DMS 273 treated with DMSO at 0.1 percent for 48 hours (cell line): Measurements from ENCODE around the gene RGS7BP.
A peak's percentile ranks its signal among the peaks of the same experiment; 100 is the strongest.

Experiments
- DNase-seq: peaks from one replicate; lab custom pipeline; 2025; lab: John Stamatoyannopoulos, UW

RGS7BP gene

DNA sequence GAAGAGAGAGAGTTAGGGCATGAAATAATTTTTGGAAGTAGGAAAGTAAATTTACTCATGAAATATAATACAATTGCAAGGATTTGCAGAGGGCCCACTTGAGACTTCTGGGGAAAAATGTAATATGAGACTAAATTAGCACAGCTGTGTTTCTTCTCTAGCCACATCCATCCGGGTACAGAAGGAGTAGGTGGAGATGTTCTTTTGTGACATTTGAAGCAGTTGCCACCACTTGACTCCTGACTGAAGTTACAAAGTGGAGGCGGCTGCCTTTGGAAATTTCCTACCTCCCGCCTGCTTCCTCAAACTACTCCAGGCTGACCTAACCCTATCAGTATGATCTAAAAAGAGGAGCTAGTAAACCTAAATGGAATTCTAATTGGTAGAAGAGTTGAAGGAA, 126.4 kb downstream of the RGS7BP start:
- DNase-seq = peak; percentile 20

DNA sequence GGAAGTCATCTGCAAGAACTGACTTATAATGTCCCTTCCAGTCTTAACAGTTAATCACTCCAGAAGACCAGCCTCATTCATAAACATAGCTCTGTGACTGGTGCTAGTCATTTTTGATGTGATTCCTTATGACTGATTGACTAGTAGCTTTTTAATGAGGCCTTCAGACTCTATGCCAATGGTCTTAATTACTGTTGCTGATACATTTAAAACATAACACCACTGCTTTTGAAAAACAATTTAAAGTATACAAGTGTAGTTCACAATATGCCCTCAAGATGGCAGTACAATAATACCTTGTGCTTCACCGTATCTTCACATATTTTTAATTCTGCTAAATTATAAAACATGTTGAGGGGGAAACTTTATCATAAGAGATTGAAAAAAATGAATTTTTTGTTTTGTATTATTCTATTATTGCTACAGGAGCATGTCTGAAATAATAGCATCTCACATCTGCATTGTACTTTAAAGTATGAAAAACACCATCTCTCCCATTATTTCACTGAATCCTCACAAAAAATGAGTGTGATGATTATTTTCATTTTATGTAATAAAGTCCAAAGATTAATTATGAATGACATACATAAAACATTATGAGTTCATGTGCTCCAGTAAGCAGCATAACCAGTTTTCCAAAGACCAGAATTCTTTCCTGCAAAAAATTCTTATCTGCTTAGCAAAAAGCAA, 129.3 kb downstream of the RGS7BP start:
- no peak for DNase-seq

DNA sequence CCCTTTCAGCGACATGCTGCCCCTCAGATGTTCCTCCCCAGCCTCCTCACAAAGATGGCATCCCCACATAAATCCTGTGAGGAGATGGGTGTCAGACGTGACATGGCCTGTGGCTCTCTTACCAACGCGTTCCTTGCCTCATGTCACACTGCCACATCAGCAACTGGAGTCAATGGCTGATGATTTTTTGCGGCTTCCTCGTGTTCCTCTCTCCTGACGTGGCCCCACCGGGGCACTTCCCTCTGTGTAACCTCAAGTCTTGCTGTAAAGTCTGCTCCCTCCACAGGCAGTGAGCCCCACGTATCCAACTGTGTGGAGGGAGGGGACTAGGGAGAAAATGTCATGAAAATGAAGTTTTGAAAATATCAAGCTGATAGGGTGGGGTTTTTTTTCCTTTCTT, 131.3 kb downstream of the RGS7BP start:
- no peak for DNase-seq

DNA sequence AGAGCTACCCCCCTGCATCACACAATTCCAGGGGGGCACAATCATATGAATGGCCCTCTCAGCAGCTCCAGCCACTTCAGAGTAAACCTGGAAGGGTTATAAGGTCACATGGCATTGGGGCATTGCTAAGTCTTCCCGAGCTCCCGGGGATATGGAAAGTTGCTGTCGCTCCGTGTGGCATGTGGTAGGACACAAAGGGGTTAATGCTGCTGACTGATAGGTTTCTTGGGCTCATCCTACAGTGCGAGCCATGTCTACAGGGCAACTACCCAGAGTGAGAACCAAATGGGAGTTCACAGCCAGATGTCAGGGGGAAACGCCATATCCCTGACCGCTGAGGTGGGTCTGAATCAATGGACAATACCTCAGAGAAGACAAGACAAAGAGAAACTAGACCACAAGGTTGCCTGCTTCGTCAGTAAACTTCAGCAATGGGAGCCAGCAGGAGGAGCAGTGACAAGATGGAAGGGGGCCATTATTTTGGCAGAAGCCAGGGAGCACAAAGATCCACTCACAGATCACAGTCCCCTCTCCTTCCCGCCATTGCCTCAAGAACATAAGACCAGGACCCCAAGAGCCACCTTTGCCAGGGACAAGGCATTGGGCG, 132.1 kb downstream of the RGS7BP start:
- no peak for DNase-seq

DNA sequence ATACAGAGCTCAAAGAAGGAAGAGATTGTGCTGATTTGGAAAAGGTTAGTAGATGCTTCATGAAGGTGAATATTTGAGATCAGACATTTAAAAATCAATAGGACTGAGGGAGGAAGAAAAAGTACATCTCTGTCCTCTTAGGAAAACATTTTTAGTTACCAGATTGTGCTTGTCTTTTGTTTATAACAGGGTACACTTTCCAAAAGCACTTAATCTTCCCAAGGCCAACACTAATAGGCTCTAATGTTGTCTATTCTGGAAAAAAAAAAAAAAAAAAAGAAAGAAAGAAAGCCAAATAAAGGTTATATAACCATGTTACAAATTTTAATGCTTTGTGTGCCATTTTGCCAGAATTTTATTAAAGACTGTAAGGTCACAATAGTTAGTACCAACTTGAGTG, 139.0 kb downstream of the RGS7BP start:
- no peak for DNase-seq

DNA sequence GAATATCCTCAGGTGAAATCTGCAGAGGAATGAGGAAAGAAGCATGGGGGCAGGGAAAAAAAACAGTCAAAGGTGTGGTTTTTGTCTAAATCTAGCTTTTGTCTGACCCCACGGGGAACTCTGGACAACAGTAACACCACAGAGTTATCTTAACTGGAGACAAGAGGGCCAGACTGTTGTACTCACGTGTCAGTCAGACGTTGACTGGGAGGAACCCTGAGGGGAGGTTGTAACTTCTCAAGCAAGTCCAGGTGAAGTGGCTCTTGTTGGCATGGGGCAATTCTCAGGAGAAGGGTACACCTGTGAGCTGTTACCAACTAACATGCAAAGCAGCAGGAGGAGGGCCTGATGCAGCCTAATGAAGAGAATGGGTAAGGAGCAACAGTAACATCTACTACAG, 140.4 kb downstream of the RGS7BP start:
- no peak for DNase-seq

DNA sequence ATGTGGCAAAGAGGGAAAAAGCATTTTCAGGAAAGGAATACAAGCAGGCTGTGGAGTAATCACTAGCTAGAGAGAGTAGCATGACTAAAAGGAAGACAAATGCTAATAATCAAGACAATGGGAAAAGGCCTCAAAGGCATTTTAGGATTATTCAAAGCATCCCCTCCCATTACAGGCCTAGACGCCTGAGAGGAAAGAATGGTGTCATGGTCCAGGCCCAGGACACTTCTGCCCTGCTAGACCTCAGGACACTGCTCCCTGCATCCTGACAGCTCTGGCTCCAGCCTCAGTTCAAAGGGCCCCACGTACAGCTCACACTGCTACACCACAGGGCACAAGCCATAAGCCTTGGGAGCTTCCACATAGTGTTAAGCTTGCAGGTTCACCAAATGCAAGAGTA, 143.7 kb downstream of the RGS7BP start:
- DNase-seq = no peak

DNA sequence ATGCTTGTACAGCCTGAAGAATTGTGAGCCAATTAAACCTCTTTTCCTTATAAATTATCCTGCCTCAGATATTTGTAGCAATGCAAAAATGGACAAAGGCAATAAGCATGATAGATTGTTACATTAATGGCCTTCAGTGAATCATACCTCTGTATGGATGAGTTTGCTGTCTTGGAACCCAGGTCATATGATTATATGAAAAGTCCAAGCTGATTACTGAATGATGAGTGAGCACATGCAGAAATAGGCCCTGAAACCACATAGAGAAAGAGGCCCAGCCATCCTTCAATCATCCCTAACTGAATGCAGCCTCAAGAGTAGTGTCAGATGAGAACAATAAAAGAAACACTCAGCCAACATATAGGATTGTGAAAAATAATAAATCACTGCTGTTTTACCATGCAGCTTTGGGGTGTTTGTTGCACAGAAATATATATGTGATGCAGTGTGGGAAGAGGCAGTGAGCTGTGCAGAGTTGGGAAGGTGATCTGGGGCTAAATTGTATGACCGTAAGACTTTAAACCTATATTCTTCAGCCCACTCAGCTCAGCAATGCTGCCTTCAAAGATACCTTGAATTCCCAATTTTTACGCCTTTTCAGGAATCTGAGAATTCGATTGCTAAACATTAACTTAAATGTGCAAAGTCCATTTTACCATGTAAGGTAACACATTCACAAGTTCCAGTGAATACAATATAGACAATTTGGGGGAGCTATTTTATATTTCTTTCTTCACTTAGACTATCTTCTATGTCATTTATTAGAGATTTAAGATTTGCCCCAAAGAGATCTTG, 148.1 kb downstream of the RGS7BP start:
- no peak for DNase-seq

DNA sequence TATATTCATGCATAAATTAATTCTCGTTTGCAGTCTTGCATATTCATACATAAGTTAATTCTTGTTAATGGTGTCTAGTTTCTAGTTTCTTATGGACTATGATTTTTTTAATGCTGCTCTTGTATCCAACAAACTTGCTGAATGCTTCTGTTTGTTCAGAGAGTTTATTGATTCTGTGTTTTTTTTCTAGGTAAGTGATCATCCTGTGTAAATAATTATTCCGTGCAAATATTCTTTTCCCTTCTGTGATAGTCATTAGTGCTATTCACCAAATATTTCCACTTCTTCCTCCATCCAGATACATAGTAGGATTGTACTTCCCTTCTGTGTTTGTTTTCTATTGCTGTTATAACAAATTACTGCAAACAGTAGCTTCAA, 148.7 kb downstream of the RGS7BP start:
- DNase-seq = no peak

DNA sequence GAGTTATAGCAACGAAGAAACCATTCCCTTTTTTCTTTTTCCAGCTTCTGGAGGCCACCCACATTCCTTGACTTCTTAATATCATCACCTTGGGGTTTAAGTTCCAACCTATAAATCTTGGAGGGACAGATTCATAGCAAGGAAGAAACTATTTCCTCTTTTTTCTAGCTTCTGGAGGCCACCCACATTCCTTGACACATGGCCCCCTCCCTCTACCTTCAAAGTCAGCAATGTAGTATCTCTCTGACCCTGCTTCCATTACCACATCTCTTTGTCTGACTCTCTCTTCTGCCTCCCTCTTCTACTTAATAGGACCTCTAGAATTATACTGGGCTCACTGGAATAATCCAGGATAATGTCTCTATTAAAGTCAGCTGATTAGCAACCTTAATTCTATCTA, 149.8 kb downstream of the RGS7BP start:
- no peak for DNase-seq

DNA sequence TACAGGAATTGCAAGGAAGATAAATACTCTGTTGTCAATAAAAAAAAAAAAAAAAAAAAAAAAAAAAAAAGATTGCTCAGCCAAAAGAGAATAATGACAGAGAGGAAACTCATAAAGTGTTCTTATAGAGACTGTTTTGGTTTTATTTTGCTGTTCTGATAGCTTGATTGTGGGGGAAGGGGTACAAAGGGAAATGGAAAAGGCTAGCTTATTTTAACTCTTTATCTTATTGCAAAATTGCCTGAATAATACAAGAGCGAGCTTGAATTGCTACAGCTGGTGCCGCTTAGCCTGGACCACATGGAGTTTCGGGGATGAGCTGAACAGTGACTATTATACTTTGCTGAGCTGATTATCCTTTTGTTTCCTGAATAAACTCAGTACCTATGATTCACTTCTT, 153.5 kb downstream of the RGS7BP start:
- DNase-seq = no peak
